Middle frontal gyrus (tissue), 1 donor: ENCODE measurements around the gene DTNB.
"Not testable (repeated sequence)": the region's sequence is repeated elsewhere in the genome, so short reads cannot be mapped to it uniquely, and the experiment has no call there.

Source experiments
- DNase-seq: peaks from one replicate; pipeline ENCODE4 v3.0.0-alpha.2; 2015; ENCODE audit warnings: low spot score; ENCODE audit errors: extremely low spot score

Gene DTNB

DNA sequence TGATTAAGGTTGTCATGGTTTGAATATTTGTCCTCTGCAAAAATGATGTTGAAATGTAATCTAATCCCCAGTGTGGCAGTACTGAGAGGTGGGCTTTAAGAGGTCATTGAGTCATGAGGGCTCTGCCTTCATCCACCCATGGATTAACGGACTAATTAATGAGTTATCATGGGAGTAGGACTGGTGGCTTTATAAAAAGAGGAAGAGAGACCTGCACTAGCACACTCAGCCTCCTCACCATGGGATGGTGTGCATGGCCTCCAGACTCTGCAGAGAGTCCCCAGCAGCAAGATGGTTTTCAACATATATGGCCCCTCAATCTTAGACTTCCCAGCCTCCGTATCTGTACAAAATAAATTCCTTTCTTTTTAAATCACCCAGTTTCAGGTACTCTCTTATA is 41.0 kb downstream of the DTNB start:
- no peak for DNase-seq

DNA sequence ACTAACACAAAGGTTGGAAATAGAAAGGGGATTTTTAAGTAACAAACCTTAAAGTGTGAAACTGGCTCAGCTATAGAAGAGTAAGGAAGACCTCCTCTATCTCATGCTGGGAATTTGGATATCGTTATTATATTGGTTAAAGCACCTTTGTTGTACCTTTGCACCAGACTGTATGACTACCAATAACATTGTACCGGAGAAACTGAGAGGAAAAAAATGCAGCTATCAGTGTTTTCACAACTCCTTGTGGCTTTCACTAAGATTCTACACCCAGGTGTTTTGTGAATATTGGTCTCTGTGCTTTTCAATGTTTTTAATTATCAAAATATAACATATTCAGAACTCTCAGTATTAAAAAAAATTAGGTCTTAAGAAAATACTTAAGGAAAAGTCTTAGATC is 48.7 kb downstream of the DTNB start:
- no peak for DNase-seq

DNA sequence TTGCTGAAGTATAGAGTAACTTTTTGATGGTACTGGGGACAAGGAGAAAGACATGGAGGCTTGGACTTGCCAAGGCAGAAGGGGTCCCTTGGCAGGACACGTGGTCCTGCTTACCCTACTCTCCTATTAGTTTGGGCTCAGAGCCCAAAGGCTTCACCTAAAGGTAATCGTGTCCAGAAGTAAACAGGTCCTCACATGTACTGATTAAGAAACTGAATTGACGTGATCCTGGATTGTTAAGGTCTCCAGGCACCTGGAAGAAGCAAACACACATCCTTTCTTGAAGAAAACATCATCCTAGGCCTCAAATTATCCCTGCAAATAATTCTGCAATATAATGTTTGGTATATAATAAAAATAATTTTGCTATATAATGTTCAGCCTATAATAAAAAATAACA is 50.0 kb downstream of the DTNB start:
- no peak for DNase-seq

DNA sequence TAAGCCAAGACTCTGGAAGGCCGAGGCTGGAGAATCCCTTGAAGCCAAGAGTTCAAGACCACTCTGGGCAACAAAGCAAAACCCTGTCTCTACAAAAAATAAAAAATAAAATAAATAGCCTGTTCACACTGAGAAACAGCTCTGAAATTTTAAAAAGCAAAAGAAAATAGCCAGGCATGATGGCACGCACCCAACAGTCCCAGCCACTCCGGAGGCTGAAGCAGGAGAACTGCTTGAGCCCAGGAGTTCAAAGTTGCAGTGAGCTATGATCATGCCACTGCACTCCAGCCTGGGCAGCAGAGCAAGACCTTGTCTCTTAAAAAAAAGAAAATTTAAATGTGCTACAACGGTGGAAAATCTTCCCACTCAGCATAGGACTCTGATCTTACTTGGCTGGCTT is 52.7 kb downstream of the DTNB start:
- no peak for DNase-seq

DNA sequence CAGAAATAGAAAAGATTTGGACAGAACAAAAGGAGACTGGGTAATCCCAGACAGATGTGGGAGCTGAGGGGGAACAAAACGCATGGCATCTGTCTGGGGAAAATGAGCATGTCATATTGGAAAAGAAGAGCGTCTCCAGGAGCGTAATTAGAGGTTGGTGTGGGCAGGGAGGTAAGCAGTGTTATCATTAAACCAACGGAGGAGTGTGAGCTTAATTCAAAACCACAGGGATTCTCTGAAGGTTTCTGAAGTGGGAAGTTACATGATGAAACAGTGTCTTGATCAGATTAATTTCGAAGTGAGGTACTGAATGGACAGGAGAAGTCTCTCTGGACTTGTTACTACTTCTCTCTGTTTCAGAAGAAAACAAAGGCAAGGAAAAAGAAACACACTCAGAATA is 53.3 kb downstream of the DTNB start:
- DNase-seq = no peak

DNA sequence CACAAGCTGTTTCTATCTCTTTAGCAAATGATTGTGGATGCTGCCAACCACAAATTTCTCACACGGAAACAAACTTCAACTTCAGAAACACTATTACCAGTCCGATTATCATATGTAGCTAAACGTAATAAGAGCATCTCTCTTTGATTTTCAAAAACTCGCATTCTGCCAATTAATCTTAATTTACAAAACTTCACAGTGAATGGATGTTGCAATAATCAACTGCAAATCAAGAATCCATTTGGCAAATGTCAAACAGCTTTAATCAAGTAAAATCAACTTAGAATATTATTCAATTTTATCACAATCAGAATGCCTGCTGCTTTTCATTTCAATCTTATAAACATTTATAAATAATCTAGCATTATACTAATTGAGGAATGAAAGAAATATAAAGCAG is 54.2 kb downstream of the DTNB start:
- no peak for DNase-seq

DNA sequence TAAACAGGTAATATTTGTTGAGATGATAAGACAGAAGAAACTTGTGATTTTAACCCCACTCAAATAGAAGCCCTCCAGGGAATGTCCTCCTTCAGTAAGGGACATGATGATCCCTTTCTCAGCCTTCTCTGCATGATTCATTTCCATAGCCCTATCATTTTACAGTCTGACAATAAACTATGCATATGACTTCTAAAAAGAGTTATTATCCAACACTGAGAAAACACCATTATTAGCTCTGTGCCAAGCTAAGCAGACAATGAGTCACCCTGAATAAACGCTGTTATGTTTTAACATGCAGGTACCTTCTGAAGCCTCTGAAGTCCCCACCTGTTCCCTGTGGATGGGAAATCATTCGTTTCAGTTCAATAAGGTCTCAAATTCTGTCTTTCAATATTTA is 54.7 kb downstream of the DTNB start:
- no peak for DNase-seq

DNA sequence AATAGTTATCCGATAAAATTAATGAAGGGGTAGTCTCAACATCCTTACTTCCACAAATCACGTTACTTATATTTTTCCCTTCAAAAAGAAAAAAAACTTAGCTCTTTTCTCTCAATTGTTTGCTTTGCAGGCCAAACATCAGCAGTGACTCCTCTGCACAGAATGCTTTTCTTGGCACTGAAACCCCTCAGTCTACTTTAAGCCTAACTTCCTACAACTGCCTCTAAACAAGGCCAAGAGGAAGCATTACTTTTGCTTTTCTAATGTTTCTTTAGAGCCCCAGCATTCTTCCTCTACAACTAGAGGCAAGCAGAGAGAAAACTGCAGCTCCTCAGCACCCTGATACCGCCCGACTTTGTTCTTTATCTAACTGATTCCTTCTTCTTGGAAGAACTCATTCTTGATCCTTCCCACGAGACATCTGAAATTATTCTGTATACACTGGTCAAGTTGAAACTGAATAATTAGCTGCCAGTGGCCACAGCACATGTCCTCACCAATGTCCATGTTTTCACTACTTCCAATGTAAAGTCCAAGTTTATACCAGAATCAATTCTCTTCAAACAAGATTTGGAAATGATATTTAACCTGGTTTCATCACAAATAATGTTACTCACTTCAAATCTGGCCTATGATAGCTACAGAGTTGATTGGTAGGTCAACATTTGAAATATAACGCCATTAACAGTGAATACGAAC is 55.3 kb downstream of the DTNB start:
- DNase-seq = no peak

DNA sequence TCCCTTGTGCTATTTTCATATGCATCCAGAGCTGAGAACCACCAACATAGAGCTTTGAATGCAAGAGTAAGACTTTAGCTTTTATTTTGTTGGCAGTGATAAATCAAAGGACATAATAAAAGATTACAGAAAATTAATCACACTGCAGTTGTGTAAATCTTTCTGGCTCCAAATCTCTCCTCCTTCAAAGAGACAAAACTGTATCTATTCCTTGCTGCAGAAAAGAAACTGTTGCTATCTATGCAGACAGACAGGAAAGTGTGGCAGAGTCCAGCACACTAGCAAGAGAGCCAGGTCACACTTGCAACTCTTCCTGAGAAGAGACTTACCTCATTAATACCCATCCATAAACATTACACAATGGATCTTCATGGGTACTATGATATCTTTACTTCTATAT is 57.5 kb downstream of the DTNB start:
- DNase-seq = no peak

DNA sequence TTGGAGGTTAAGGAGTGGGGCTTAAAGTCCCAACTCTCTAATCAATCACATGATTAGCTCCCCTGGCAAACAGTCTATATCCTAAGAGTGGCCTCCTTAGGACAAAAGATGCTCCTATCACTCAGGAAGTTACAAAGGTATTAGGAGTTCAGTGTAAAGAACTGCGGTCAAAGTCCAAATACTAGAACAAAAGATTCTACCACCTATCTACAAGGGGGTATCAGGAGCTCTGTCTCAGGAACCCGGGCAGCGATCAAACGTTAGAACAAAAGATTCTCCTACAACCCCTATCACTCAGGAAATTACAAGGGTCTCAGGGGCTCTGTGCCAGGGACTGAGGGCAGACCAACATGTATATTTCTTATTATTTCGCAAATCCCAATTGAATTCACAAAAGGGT is 58.0 kb downstream of the DTNB start:
- no peak for DNase-seq

DNA sequence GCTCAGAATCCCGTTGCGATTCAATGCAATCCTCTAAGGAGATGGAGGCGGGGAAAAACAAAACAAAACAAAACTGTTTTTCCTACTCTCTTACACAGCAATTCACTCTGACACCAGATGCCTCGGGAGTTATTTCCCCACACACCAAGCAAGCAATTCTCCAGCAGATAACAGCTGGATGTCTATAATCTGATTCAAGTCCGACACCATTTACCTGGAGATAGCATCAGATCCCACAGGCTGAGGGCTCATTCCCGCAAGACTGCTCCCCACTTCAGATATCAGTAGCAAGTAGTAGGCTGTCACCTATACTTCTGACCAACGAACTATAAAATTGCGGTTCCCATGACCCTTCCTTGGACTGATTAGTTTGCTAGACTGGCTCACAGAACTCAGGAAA is 58.7 kb downstream of the DTNB start:
- no peak for DNase-seq

DNA sequence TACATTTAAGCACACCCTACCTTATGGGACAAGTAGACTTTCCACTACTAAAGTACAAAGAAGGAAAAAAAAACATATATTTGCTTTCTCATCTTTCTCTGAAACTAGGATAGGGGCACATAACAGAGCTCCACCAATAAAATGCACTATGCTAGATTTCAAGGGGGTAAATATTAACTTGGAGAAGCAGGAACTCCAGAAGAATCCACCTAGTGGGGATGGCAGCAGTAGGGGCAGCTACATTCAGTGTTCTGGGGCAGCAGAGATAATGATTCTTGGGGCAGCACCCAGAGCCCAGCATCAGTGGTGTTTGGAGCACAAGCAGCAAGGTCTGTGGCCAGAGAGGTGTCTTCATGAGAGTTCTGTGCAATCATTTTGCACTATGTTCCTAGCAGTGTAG is 64.7 kb downstream of the DTNB start:
- DNase-seq = no peak

DNA sequence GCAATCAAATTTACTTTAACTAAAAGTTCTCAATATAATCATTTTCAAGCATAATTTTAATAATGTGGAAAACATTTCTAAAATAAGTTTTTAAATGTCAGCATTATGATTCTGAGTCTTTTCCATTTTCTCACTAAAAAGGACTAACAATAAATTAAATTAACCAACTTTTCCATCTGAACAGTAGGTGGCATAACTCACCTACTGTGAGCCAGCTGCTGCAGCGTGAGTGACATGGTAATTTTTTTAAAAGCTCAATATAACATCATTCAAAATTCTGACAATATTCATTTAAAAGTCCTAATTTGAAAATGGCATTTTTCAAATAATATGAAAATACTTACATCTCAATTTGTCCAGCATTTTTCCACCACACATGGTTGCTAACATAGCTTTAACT is 66.5 kb downstream of the DTNB start:
- no peak for DNase-seq

DNA sequence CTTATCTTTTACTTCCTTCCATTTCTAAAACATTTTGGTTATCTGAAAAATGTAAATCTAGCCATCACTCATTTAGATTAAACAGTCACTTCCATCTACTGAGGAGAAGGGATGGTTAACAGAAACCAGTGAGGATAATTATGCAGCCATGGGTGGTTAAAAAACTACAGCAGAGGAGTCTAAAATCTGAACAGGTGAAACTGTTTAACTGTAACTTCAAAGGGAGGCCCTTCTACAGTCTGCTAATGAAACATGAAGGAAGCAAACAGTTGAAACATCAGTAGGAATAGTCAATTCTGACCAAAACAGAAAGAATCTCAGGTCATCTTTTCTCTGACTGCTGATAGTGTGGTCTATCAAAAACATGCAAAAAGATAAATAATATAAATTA is 71.0 kb downstream of the DTNB start:
- no peak for DNase-seq

DNA sequence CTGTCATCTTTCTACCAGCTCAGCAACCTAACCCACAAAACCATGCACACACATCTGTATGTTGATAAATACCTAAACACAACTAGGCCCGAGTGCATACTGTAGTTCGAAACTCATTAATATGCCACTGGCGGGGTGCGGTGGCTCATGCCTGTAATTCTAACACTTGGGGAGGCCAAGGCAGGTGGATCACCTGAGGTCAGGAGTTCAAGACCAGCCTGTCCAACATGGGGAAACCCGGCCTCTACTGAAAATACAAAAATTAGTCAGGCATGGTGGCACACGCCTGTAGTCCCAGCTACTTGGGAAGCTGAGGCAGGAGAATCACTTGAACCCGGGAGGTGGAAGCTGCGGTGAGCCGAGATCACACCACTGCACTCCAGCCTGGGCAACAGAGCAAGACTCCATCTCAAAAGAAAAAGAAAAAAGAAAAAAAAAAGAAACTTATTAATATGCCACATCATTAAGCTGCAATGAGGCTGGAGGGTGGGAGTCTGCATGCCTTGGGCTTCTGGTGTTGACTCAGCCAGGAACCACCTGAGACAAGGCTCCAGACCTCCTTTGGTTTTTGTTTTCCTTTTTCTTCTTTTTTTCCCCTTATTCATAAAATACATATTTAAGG is 71.6 kb downstream of the DTNB start:
- not testable (repeated sequence) for DNase-seq

DNA sequence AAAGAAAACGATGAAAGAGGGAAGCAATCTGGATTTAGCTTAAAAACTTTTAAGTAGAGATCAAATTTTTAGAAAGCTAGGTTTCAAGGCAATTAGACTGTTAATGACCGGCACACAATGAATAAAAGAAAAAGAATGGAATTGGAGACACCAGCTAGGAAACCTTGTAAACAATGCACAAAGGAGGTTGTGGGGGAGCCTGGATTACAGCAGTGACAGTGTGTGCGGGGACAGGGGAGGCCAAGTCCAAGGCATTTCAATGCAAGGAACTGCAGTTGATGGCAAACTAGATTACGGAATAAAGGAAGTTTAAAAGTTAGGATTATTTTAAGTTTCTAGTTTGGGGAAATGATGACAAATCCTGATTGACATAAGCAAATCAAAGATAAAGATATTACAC is 74.5 kb downstream of the DTNB start:
- peak; percentile 32 for DNase-seq

DNA sequence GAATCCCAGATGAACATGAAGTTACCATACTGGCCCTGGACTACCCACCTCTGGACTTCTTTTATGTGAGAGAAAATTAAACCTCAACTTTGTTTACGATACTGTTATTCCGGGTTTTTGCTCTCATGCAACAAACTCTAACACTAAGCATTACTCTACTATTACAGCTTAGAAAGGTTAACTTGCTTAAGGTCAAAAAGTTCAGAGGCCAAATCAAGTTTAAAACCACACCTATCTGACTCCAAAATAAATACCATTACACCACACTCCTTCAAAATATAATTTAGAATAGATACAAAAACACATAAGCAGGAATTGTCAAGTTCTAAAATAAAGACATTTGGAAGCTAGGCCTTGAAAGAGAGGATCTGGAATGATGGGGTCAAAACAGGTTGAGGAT is 75.0 kb downstream of the DTNB start:
- no peak for DNase-seq

DNA sequence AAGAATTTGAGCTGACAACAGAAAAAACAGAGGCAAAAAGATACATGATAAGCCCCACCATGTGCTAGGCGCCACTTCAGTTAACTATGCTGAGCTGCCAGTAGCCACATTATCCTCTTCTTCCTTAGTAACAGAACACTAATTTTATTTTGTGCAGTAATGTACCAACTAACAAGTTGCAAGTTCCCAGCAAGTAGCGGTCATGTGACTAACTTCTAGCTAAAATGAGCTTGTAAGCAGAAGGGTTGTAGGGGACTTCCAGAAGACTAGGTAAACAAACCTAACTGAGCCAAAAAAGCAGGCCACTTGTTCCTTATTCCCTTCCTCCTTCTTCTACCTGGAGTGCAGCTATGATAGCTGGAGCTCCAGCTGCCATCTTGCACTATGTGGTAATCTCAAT is 75.5 kb downstream of the DTNB start:
- no peak for DNase-seq

DNA sequence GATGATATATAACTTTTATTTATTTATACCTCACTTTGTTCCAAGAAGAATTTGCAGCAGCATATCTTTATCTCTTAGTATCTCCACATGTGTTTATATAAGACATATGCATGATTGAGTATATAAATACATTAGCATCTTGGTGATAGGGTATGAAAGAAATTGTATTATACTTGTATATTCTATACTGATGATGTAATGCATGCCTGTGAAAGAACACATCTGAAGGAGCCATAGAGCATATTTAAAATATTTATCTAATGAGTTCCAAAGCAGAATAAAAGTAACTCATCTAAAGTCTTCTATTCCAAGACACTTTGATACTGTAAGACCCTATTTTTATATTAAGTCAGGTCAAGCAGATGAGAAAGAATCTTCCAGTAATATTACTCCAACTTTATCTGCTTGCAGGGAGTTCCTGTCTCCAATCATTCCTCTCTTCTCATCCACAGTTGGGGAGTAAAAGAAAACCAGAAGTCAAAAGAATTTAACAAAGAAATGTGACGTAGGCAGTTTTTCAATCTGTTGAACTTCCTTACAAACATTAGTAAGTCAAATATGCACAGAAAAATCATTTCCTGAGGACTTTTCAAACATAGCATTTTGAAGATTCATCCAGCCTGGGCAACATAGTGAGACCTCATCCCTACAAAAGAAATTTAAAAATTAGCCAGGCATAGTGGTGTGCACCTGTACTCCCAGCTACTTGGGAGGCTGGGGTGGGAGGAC is 76.7 kb downstream of the DTNB start:
- DNase-seq = no peak

DNA sequence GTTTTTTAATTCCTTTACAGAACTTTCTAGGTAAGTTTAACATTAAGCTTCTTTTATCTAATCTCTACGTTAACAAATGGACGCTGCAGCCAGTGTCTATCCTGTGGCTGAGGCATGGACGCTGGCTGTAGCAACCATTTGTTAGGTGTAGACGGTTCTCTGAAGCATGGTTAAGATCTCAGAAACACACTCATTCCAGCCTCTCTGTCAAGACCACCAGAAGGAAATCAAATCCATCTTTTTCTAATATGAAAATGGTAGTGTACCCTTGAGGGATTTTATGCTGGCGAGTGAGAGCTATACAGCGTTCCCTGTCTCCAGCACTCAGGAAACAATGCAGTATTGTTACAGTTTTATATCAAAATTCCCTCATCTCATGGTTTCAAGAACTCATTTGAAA is 78.0 kb downstream of the DTNB start:
- DNase-seq = no peak

DNA sequence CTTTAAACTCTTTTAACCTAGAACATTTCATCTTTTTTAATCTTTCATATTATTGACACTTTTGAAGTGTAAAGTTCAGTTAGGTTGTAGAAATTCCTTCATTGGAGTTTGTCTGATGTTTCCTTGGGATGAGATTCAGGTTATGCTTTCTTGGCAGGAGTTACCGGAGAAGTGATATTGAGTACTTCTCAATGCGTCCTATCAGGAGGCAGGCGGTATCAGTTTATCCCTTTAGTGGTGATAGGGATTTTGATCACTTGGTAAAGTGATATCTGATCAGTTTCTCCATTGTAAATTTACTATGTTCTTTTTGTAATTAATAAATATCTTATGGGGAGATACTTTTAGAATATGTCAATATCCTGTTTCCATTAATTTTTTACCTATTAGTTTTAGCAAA is 78.4 kb downstream of the DTNB start:
- DNase-seq = no peak

DNA sequence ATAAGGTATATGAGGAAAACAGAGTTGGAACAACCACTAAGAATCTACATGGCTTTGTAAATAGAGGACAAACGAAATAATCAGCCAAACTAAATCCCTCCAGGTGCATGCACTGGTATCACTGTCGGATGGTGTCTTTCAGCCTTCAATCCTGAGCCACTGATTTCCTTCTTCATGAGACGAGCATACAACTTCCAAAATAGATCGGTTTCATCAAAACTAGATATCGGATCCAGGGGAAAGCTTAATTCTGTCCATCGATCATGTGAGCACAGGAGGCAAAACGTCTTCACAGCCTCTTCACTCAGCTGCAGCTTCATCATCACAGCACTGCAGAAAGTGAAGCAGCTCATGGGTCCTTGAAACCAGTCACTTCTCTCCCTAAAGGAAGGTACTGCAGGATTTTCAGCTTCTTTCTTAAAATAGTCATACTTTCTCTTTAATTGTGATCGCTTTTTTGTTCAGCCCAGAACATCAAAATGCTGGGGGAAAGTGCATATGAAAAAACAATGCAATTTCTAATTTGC is 80.5 kb downstream of the DTNB start:
- no peak for DNase-seq
